Measurements from ENCODE around the gene ST6GALNAC6. TPM values are rescaled to one million over a fixed set of nuclear protein-coding genes. Genes with fewer than 3 reads are reported as not detected.

The ST6GALNAC6 gene
- total and polyA plus RNA-seq, 2 of the 8 experiments (the other 6 are each of a cell fraction or from before 2014, with no cell fraction given): 43.7 to 64.4 TPM

- peak overlapping the region; percentile 72; the same call in 1 of the 2 replicates for H2BK15ac ChIP-seq (ENCODE audit: low read length)
- peaks cover 0 to 1% of the 10 kb centered on the region in 2 experiments for H4K20me1 ChIP-seq (replicated peaks in 1 of 2; ENCODE audit: control insufficient read depth in 1 of 2, insufficient read depth in 2 of 2, low read length in 2 of 2)
- no peak overlapping the region for H3K56ac ChIP-seq (replicated peaks; ENCODE audit: insufficient read length, low read depth, low read length)
- FAIRE-seq (no peak), DNase-seq (ENCODE audit: low read depth in 1 of 2, low spot score in 2 of 2) (no peak)
- H3K79me1 ChIP-seq (ENCODE audit: low read depth, low read length): no peaks in the 10 kb centered on the region
- peak overlapping the region; percentile 3; the same call in 1 of the 2 replicates for H4K8ac ChIP-seq (ENCODE audit: extremely low read depth, insufficient read depth, low read length)
- no peak overlapping the region for H2BK5ac ChIP-seq (ENCODE audit: low read depth, low read length)
- H3K14ac ChIP-seq (ENCODE audit: insufficient read length): no peak overlapping the region
- 0 out of 2 replicates have a peak overlapping the region, but pooled peaks have one; percentile 13 for H2BK20ac ChIP-seq (ENCODE audit: low read length)
- CTCF ChIA-PET (ENCODE audit: partially characterized antibody): interaction anchor here (0.6 to 1.8 kb wide), 7 partner anchors 9 to 71 kb away, joined by 3 to 6 read pairs (median 3); partner anchors contain the start of gene ENG
- H3K4me1 ChIP-seq (replicated peaks in 1 of 4; ENCODE audit: control insufficient read depth in 3 of 4, insufficient read depth in 4 of 4, low read length in 3 of 4): peaks cover 0 to 10% (median 7%) of the 10 kb centered on the region in 4 experiments; a peak in 6 of 7 replicates
- H3K9ac ChIP-seq (replicated peaks in 1 of 4; ENCODE audit: extremely low read depth in 1 of 4, low read depth in 3 of 4, low read length in 3 of 4): no peak overlapping the region
- H3K23ac ChIP-seq (ENCODE audit: insufficient read length): no peak overlapping the region
- H3K4me2 ChIP-seq (ENCODE audit: insufficient read depth in 1 of 2, low read depth in 2 of 2, low read length in 2 of 2): peak overlapping the region in 1 of 2 experiments; percentile 72; a peak in 1 of 4 replicates
- POLR2A ChIA-PET (ENCODE audit: partially characterized antibody): interaction anchor here (0.6 to 1.8 kb wide), 8 partner anchors 9 to 885 kb away, joined by 3 to 9 read pairs (median 4); no protein-coding TSS in a partner anchor
- WGBS, 2 experiments (ENCODE audit: extremely low coverage in 1 of 2, insufficient coverage in 1 of 2, insufficient read length in 1 of 2, insufficient replicate concordance in 2 of 2, low coverage in 1 of 2, low lambda C conversion rate in 2 of 2, missing lambda C conversion rate in 1 of 2): 85% methylated on average over 8 of the region's 14 CpGs; no CpG with 5 or more reads in 1 of the 2 experiments
- H3K23me2 ChIP-seq (ENCODE audit: low read depth, low read length): peaks cover 7% of the 10 kb centered on the region; the same call in 1 of the 2 replicates
- H2BK120ac ChIP-seq (replicated peaks; ENCODE audit: low read depth, low read length): no peak overlapping the region
- no peaks in the 10 kb centered on the region for H3K9me3 ChIP-seq (ENCODE audit: insufficient read depth in 2 of 2, low read depth in 1 of 2, low read length in 1 of 2)
- H3K79me2 ChIP-seq (ENCODE audit: control insufficient read depth in 1 of 2, insufficient read depth in 2 of 2, low read length in 2 of 2): no peaks in the 10 kb centered on the region
- H4K5ac ChIP-seq (ENCODE audit: insufficient read length, low read depth, low read length): no peak overlapping the region
- H3K27me3 ChIP-seq (replicated peaks in 1 of 4; ENCODE audit: control insufficient read depth in 3 of 4, extremely low read depth in 1 of 4, insufficient read depth in 3 of 4, low read length in 3 of 4): no peaks in the 10 kb centered on the region
- H3K27ac ChIP-seq (ENCODE audit: low read depth, low read length): no peak overlapping the region
- H3K36me3 ChIP-seq (ENCODE audit: control insufficient read depth in 2 of 4, insufficient read depth in 4 of 4, low read length in 3 of 4): no peaks in the 10 kb centered on the region
- no peak overlapping the region for H3K18ac ChIP-seq (ENCODE audit: extremely low read depth, low read length)
- H2AFZ ChIP-seq (ENCODE audit: low read length): no peak overlapping the region
- peak overlapping the region; percentile 39; the same call in 1 of the 2 replicates for H2BK12ac ChIP-seq (ENCODE audit: low read depth, low read length)
- no peak overlapping the region for H4K91ac ChIP-seq (replicated peaks; ENCODE audit: insufficient read length, low read length)
- TF ChIP-seq PHF8 (conservative IDR thresholded peaks at IDR 0.05; ENCODE audit: low read depth, low read length) (no peak), POU5F1 (IDR thresholded peaks at IDR 0.05; ENCODE audit: low read depth, low read length) (no peak), RNF2 (IDR thresholded peaks at IDR 0.05; ENCODE audit: borderline replicate concordance, low read depth, low read length, missing control alignments, poor library complexity, severe bottlenecking) (no peak), POLR2A (IDR thresholded peaks at IDR 0.05; ENCODE audit: control extremely low read depth in 1 of 2, low read depth in 2 of 2, low read length in 2 of 2) (no peak), HDAC2 (IDR thresholded peaks at IDR 0.05; ENCODE audit: borderline replicate concordance in 1 of 2, low read depth in 2 of 2, low read length in 2 of 2) (no peak), JUND (IDR thresholded peaks at IDR 0.05; ENCODE audit: low read length) (no peak)
- H3K4me3 ChIP-seq (ENCODE audit: extremely low read depth in 1 of 4, insufficient read depth in 2 of 4, low read depth in 3 of 4, low read length in 4 of 4): no peak overlapping the region
- H2AK5ac ChIP-seq (ENCODE audit: low read depth, low read length): no peak overlapping the region
- peak overlapping the region; percentile 78 for H3K4ac ChIP-seq (replicated peaks; ENCODE audit: insufficient read length, low read depth, low read length)
These were observed 23.2 kb downstream of the ST6GALNAC6 start for GRCh38 chr9:127876026-127876763.
